Kidney (tissue), 14 donors: Measurements from ENCODE around the gene DLG4. TPM values are rescaled to one million over a fixed set of nuclear protein-coding genes. Genes with fewer than 3 reads are reported as not detected.

Experiments used
- DNase-seq, 5 donors: peaks; one replicate each; pipeline ENCODE4 v3.0.0-alpha.2; 2013 to 2020
- FAIRE-seq: peaks from 2 replicates; lab custom pipeline; 2012; peaks lifted over from hg19 to GRCh38; lab: Jason Lieb, UNC
- H3K27ac ChIP-seq, 2 donors: one replicate each; pipeline ENCODE4 v1.7.0; 2013; ENCODE audit warnings: low read depth in 2 of 2, low read length in 2 of 2, inconsistent platforms in 1 of 2
- H3K27me3 ChIP-seq: one replicate; pipeline ENCODE4 v1.7.1; 2013; ENCODE audit warnings: low read length, inconsistent platforms; ENCODE audit not compliant: control insufficient read depth, insufficient read depth
- H3K36me3 ChIP-seq, 3 donors: one replicate each; pipeline versions ENCODE4 v1.7.0 to v1.7.1; 2013; ENCODE audit warnings: low read length in 3 of 3, control low read depth in 1 of 3, inconsistent platforms in 1 of 3; ENCODE audit not compliant: insufficient read depth in 3 of 3, control insufficient read depth in 2 of 3
- H3K4me1 ChIP-seq, 3 donors: one replicate each; pipeline versions ENCODE4 v1.7.0 to v1.7.1; 2013; ENCODE audit warnings: low read length in 3 of 3, inconsistent platforms in 1 of 3, low read depth in 1 of 3; ENCODE audit not compliant: control insufficient read depth in 2 of 3, insufficient read depth in 2 of 3
- H3K4me3 ChIP-seq, 3 donors: one replicate each; pipeline versions ENCODE4 v1.7.0 to v1.8.1; 2013; ENCODE audit warnings: low read length in 3 of 3, control low read depth in 1 of 3, inconsistent platforms in 1 of 3
- H3K9ac ChIP-seq, 3 donors: one replicate each; pipeline versions ENCODE4 v1.7.0 to v1.7.1; 2013; ENCODE audit warnings: low read length in 3 of 3, control low read depth in 1 of 3, inconsistent platforms in 1 of 3
- H3K9me3 ChIP-seq, 3 donors: one replicate each; pipeline versions ENCODE4 v1.7.0 to v1.7.1; 2013; ENCODE audit warnings: low read length in 3 of 3, control low read depth in 1 of 3, inconsistent platforms in 1 of 3; ENCODE audit not compliant: control insufficient read depth in 2 of 3, insufficient read depth in 1 of 3
- intact Hi-C: fragments of 100-400 bp; cut with DNase I; formaldehyde crosslinking; loops from one replicate; pipeline ENCODE4 v1.11.1; 2022
- polyA plus RNA-seq: library from polyadenylated mRNA; stranded (reverse); fragments of 350-450 nt; fragmentation: Illumina TruSeq; extraction: RNeasy Lipid Tissue Mini Kit (QIAGEN cat#74804); gene quantifications from one replicate; pipeline ENCODE4 v1.2.3, GENCODE V29; 2014; ENCODE audit warnings: low read depth, low replicate concordance; ENCODE audit not compliant: insufficient read depth
- total RNA-seq: library from RNA; stranded (reverse); fragmentation: NEBNext Ultra II Directional; extraction: Animal tissue kit (Norgen Biotek cat#: 25700); gene quantifications from one replicate; pipeline ENCODE4 v1.2.1, GENCODE V29; 2021
- TF ChIP-seq, protein P1 (sequence below): IDR thresholded peaks from 3 replicates; pipeline ENCODE4 v1.5.1; 2012; ENCODE audit warnings: mild to moderate bottlenecking, moderate library complexity, borderline replicate concordance; ENCODE audit not compliant: insufficient read depth; ENCODE audit errors: extremely low read depth
- donor health status: control.
- donor health status: control.
- donor health status: control.
- donor health status: control.
- donor health status: control.
- donor health status: DM: yes; HTN: yes; CAD: no.
- donor health status: Normal renal cell carcinoma (clear cell type).

Gene DLG4
- total and polyA plus RNA-seq, 2 donors from 2014 or later, result 6.6 to 18.9 TPM

DNA sequence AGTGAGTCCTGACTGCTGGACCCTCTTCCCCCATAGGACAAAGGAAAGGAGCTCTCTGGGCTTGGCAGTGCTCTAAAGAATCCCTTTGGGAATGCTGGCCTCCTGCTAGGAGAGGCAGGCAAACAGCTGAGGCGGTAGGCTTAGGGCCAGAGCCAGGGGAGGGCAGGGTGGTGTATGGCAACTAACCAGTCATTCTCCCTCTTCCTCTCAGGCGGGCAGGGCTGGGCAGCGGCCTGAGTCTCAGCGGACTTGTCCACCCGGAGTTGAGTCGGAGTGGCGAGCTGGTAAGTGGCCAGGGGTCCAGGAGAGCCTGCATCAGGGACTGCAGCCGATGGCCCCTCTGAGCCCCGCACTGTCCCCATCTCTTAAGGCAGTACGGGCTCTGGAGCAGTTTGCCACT, 4.5 kb upstream of the DLG4 start:
- Histone ChIP-seq H3K27ac (no peak overlapping the region), H3K36me3 (peaks cover 5 to 62% (median 42%) of the 10 kb centered on the region in 3 donors), H3K9me3 (no peaks in the 10 kb centered on the region), H3K4me3 (no peak overlapping the region), H3K27me3 (no peaks in the 10 kb centered on the region), H3K9ac (no peak overlapping the region), H3K4me1 (peaks cover 2 to 39% (median 21%) of the 10 kb centered on the region in 3 donors)
- DNase-seq, result peak in 1 of 5 donors; percentile 78
- intact Hi-C loops, result no loop called here
- TF ChIP-seq, protein P1, sequence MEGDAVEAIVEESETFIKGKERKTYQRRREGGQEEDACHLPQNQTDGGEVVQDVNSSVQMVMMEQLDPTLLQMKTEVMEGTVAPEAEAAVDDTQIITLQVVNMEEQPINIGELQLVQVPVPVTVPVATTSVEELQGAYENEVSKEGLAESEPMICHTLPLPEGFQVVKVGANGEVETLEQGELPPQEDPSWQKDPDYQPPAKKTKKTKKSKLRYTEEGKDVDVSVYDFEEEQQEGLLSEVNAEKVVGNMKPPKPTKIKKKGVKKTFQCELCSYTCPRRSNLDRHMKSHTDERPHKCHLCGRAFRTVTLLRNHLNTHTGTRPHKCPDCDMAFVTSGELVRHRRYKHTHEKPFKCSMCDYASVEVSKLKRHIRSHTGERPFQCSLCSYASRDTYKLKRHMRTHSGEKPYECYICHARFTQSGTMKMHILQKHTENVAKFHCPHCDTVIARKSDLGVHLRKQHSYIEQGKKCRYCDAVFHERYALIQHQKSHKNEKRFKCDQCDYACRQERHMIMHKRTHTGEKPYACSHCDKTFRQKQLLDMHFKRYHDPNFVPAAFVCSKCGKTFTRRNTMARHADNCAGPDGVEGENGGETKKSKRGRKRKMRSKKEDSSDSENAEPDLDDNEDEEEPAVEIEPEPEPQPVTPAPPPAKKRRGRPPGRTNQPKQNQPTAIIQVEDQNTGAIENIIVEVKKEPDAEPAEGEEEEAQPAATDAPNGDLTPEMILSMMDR, result no peak
- FAIRE-seq, result no peak

DNA sequence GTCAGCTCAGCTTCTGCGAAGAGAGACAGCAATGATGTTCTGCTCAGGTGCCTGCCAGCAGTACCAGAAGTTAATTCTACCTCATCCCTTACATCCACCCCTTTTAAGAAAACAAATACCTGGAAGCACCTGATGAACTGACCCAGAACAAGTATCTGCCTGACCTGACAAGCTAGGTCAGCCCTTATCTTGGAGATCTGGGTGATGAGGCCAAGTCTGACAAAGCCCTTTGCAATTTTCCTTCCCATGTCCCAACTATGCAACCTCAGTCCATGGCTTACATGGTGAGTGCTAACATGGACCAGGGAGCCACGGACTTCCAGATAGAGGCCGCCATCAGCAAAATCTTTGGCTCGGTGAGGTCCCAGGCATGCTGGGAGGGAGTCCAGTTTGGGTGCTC, 3.7 kb upstream of the DLG4 start:
- intact Hi-C loops, result no loop called here
- no peak for DNase-seq
- no peak overlapping the region for H3K9ac ChIP-seq
- FAIRE-seq, result no peak
- no peak overlapping the region for H3K4me3 ChIP-seq
- no peaks in the 10 kb centered on the region for H3K9me3 ChIP-seq
- H3K4me1 ChIP-seq, result peaks cover 4 to 41% (median 28%) of the 10 kb centered on the region in 3 donors
- no peaks in the 10 kb centered on the region for H3K27me3 ChIP-seq
- H3K27ac ChIP-seq, result peak overlapping the region in 1 of 2 donors; percentile 28
- peaks cover 5 to 55% (median 38%) of the 10 kb centered on the region in 3 donors for H3K36me3 ChIP-seq
- TF ChIP-seq, protein P1, result no peak

DNA sequence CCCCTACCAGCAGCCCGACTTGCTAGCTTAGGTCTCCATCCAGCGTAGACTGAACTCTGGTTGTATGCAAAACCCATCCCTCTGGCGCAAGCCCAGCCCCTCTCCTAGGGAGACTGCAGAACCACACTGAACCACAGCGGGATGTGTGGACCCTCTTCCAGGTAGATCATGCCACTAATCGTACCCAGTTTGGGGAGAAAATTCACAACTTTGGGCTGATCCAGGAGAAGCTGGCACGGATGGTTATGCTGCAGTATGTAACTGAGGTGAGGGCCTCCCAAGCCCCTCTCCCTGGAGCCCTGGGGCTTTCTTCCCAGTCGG, 3.3 kb upstream of the DLG4 start:
- H3K4me1 ChIP-seq, result peaks cover 4 to 43% (median 29%) of the 10 kb centered on the region in 3 donors
- H3K4me3 ChIP-seq, result no peak overlapping the region

More for the DNA sequence above, 3.3 kb upstream of the DLG4 start:
- Histone ChIP-seq H3K9me3 (no peaks in the 10 kb centered on the region), H3K27me3 (no peaks in the 10 kb centered on the region), H3K27ac (peak overlapping the region in 1 of 2 donors; percentile 4), H3K36me3 (peaks cover 5 to 51% (median 33%) of the 10 kb centered on the region in 3 donors), H3K9ac (peak overlapping the region in 1 of 3 donors; percentile 12)
- TF ChIP-seq, protein P1, result no peak
- FAIRE-seq, result no peak
- intact Hi-C loops, result no loop called here
- DNase-seq, result no peak
